ENCODE results near the gene SPG11.

DNA sequence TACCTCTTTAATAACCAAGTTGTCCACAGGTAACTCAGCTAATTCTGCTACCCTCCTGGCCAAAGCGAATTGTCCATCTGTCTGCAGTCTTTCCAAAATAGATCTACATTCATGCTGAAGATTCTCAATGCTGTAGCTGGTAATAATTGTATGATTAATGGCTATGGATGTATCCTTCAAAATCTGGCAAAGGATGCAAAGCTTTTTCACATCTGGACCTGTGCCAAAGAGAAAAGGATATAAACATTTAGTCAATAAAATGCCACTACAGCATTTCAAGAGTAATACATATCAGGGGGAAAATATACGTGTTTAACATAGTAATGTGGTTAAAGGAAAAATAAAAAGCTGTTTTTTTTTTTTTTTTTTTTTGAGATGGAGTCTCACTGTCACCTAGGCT, 77.8 kb downstream of the SPG11 start:
- TF ChIP-seq, protein P1, sequence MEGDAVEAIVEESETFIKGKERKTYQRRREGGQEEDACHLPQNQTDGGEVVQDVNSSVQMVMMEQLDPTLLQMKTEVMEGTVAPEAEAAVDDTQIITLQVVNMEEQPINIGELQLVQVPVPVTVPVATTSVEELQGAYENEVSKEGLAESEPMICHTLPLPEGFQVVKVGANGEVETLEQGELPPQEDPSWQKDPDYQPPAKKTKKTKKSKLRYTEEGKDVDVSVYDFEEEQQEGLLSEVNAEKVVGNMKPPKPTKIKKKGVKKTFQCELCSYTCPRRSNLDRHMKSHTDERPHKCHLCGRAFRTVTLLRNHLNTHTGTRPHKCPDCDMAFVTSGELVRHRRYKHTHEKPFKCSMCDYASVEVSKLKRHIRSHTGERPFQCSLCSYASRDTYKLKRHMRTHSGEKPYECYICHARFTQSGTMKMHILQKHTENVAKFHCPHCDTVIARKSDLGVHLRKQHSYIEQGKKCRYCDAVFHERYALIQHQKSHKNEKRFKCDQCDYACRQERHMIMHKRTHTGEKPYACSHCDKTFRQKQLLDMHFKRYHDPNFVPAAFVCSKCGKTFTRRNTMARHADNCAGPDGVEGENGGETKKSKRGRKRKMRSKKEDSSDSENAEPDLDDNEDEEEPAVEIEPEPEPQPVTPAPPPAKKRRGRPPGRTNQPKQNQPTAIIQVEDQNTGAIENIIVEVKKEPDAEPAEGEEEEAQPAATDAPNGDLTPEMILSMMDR (IDR thresholded peaks at IDR 0.05; ENCODE audit: borderline replicate concordance, extremely low read depth, low read length, poor library complexity, severe bottlenecking): no peak
- TF ChIP-seq EZH2 (IDR thresholded peaks at IDR 0.05; ENCODE audit: borderline replicate concordance, low read depth, low read length, severe bottlenecking): no peak
